NCI-H187 treated with DMSO at 0.1 percent for 48 hours (cell line): ENCODE data around the gene RNF144A.

Experiments
- DNase-seq: peaks from one replicate; lab custom pipeline; 2025; lab: John Stamatoyannopoulos, UW

RNF144A gene

DNA sequence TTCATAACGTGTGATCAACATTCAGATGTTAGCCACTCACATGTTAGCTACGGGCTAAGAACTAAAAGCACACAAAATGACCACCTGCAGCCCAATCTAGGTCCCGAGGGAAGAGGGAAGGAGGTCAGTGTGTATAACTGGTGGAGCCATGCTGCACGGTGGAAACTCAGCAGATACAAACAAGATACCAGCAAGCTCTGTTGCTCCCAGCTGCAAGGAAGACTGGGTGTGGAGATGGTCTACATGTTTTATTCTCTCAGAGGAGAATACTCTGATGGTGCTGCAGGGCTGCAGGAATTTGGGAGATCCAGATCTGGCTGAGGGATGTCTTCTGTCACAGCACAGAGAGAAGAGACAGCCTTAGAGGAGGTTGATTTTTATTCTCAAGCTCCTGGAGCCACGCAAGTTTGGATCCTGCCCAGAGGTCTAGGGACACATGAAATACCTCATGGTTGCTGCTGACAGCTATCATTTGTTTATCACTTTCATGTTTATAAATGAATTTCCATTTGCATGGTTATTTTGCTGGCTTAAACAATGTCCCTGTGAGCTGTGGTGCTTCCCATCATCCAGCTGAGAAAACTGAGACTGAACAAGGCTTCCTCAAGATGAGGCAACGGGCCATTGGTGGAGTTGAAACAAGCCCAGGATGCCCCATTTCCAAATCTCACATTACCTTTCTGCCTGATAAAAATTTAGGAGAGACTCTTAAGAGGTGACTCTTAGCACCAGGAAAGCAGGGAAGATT lies 30.9 kb downstream of the RNF144A start:
- DNase-seq, result no peak

DNA sequence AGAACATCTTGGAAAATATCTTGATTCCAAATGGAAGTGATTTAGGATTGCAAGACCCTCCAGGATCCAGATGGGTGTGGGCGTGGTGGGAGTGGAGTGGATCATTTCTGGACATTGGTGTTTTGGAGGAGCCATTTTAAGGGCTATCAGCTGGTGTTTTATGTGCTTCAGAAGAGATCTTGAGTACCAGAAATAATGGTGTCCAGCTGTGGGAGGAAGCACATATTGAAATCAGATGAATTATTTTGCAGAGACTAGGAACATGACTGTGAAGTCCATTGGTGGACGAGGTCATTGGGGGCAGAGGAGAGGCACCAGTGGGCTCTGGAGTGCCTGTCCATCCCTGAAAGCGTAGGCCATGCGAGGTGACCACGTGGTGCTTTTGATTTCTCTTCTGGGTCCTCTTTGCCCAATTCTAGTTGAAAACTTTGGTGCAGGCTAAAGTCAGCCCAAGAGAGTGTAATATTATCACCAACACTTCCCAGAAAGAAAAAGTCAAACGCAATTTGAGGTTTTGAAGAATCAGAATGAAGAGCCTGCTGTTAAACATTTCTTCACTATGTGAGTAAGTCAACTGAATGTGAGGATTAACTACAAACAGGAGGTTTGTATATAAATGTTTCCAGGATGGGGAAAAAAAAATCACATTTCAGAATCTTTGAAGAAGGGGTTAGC lies 31.6 kb downstream of the RNF144A start:
- no peak for DNase-seq

DNA sequence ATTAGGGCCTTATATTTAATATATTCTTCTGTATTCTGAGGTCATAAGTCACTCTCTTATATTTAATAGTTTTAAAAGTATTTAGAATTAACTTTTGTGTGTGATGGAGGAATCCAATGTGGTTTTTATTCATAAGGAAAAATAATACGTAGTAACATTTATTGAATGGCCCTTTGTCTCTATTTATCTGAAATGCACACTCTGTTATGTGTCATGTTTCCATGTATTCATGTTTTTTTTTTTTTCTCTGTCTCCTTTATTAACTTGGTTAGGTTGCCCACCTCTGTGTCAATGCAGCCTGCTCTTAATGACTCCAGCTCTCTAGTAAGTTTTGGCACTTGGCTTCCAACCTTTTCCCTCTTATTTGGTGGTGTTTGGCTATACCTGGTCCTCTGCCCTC lies 33.8 kb downstream of the RNF144A start:
- DNase-seq, result no peak

DNA sequence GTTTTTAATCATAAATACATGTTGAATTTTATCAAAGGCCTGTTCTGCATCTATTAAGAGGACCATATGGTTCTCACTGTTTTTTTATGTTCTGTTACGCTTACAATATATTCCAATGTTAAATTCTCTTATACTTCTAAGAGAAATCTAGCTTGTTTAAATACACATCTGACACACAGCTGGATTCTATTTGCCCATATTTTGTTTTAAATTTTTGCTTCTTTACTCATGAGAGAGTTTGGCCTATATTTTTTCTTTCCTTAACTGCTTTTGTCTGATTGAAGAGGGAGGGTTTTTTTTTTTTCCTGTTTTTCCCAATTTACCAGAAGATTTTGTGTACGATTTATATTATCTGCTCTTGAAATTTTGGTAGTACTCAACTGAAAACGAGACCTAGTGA lies 34.9 kb downstream of the RNF144A start:
- no peak for DNase-seq

DNA sequence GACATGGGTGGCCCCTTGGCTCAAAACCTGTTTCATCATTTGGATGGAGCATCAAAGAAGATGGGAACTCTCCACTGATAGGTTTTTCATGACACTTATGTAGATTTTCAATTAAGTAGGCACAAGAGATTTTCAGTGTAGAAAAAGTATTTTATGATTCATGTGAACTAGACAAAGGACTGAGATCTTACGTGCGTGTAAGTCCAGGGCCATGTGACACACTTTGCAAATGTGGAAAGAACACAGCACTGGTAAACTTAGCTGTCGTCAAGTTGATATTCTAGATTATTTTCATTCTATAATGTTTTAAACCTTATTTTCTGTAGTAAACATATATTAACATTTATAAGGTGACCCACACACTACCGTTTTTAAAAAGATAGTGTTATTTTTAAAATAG lies 37.4 kb downstream of the RNF144A start:
- DNase-seq, result no peak

DNA sequence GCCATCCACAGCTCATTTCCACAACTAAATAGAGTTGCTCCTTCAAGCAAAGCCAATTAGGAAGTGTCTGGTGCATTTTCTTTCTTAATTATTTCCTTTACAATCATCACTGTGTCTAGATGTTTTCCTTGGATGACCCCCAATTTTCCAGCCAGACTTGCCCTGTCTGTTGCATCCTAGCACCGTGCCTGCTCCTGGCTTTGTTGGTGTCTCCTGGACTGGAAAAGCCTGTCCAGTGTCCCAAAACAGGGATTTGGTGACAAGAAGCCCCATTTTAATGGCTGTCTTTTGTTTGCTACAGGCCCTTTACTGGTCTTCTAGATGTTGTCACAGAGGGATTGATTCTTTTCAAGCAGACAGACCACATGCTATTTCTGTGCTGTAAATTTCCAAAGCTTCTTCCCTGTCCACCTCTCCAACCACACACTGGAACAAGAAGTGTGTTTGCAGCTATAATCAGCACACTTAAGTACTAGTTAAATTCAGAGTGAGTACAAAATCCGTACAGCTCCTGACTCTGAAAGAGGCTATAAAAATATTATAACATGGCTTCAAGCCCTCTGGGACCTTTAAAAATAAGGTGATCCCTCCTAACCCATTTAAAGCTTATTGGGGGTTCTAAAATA lies 38.4 kb downstream of the RNF144A start:
- peak; percentile 83 for DNase-seq

DNA sequence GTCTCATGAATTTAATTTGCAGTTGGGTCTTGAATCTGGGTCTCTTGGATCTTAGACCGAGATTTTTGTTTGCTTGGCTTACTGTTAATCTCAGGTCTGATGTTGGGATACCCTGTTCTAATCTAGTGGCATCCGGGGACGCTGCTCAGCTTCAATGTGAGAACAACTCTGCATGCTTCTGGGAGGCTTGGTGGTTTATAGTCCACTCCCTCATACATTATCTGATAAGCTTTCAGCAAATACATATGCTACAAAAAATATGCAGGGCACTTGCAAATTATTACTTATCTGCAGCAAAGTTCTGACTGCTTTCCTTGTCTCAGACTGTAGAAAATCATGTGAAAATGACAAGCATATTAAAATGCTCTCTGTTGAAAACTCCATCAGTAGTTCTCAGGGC lies 39.4 kb downstream of the RNF144A start:
- DNase-seq, result no peak

DNA sequence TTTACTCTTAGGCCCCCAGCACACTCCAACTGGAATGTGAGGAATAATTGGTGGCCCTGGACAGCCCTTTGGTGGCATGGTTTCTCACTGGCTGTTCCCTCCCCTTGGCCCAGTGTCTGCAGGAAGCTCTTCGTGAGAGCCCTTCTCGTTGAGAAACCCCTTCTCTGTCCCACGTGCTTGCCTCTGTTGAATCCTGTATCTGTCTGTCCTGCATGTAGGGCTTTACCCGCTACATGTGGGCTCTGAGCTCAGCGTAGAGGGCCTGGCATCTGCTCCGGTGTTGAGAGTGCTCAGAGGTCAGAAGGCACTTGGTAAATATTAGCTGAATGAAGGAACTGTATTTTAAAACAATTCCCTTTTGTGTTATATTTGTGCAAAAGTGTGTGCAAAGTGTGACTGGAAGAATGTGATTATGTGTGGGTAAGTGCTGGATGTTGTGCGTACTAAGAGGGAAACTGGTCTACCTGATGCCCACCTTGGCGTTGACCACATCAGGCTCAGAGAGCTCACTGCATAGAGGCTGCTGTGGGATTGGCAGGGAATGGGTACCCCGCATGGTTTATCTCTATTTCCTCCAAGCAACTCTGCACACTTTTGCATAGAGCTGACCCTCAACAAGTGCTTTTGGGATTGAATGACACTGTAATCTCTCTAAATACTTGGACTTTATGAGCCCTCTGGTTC lies 40.0 kb downstream of the RNF144A start:
- no peak for DNase-seq

DNA sequence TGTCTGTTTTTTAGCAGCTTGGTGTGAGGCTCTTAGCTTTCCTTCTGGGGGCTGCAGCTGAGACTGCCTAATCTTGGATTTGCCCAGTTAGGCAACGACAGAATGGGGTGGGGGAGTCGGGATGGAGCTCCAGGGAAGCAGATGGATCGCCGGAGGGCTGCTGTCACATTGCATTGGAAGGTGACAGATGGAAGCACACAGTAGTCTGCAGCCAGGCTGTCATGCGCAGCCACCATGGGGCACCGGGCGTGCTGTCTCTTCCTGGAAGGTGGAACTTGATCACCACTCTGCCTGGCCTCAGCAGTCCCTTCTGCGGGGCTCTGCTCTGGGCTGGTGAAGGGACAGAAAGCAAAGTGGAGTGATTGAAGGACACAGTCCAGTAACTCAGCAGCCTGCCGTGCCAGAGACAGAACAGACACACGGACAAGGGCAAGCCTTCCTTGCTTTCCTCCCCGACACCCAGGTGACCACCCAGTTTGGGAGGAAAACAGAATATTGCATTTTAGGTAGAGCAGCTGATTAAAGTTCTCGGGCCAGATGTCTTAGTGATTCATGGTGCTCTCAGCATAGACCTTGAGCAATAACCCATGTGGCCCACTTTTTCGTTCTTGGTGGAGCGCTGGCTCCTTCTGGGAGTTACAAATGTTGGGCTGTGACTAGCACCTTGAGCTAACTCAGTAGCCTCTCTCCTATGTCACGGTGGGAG lies 40.9 kb downstream of the RNF144A start:
- no peak for DNase-seq

DNA sequence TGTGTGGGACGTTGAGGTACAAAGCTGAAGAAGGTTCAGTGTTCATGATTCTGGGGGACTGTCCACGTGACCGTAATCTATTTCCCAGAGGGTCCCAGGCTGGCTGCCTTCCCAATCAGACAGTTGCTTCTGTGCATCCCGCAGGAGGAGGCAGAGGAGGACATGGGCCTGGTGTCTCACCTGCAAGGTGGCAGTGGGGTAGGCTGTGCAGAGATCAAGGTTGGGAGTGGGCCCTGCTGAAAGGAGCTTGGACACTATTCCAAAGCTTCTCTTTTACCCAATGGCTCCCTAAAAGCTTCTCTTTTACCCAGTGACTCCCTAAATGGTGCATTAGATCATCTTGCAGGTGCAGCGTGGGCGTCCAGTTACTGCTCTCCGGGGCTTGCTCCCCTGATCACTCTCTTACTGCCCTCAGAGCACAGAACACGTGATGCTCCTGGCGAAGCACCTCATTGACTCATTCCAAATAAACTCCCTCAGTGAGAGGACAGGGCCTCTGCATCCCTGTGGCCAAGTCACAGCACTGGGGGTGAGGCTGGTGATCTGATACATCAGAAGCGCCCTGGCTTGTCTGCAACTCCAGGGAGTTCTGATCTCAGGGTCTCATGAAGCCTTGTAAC lies 41.5 kb downstream of the RNF144A start:
- no peak for DNase-seq

DNA sequence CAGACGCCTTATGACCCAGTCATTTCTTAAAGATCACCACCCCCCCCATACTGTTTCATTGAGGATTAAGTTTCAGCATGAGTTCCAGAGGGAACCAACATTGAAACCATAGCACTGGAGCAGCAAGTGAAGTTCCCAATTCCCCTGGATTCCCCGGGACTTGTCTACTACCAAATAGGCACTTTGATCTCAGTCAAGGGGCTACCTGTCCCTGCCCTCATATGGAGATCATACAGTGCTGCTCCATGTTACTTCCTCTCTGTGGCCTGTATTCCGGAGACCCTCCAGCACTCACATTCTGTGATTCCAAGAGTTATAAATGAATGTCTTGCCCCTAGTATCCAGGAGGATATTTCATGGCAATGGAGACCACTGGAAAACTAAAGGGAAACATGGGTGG lies 42.5 kb downstream of the RNF144A start:
- DNase-seq, result no peak

DNA sequence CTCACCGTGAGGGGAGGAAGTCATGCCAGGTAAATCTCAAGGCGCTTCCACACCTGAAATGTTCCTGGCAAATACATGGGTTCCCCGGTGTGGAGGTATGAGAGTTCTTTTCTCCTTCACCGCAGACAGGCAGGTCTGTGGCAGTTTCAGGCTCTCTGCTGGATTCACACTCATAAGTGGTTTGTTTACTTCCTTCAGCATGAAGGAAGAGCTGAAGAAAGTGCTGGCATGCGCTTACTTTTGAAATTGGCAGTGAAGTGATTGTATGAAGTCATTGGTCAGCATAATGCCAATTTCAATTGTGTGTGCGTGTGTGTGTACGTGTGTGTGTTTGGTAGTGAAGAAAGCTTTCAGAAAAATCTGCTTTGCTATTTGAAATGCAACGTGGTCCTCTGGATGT lies 43.4 kb downstream of the RNF144A start:
- no peak for DNase-seq

DNA sequence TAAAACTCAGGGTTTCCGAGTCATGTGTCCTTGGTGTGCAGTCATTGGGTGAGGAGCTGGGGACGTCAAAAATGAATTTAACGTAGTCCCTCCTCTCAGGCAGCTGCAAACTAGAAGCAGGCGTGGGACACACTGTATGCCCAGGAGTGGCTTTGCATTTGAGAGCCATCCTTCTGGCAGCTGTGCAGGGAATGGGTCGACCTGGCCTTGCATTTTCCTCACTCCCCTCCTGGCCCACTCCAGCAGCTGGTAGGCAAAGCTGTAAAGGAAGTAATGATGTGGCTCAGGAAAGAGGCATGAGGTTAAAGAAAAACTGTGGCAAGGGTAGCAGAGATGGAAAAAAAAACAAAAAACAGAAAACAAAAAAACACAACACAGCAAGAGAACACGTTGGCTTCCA lies 46.5 kb downstream of the RNF144A start:
- no peak for DNase-seq

DNA sequence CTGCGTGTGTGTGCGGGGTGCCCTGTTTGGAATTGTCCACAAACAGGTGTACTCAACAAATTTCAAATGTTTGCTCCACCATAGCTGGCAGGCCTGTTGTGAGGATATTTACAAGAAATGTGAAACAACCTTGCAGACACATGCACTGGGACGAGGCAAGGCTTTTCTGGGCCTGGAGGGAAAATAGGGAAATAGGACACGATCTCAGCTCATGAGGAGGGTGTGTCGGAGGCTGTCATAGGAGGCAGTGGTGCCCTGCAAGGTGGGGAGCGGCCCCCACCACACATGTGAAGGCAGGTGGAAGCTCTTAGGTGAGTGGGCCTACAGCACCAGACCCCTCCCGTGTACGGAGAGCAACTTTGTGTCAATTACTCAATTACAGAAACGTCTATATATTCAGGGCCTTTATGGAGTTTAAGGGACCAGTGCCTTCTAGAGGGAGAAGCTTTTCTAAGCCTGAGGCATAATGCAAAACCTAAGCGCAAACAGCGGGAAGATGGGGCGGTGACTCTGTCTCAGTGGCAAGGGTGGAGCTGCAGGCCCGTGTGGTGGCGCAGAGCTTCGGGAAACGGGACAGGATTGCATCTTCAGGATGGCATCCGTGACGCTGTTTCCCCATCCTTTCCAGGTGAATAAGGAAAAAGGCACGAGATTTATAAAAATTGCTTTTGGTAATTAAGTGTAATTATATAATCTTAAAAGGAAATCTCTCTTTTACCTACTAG lies 48.0 kb downstream of the RNF144A start:
- no peak for DNase-seq

DNA sequence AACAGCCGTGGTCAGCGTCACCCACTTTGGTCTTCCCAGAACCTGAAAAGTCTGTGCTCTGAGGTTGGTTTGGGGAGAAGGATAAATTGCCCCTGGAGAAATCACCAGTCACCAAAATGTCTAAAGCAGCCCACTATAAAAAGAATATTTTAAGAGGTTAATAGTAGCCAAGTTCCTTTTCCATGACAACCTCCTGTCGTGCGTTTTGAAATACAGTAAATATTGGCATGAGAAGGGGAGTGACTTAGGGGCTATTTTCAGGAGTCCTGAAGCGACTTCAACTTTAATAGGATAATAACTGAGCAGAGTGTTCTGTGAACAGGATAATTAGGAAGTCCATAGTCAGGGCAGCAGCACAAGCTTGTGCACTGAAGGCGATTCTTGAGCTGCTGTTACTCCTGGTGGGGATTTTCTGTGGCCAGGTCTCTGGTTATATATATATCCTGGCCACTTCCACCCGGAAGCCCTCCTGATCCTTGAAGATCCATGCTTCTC lies 49.3 kb downstream of the RNF144A start:
- DNase-seq, result no peak

DNA sequence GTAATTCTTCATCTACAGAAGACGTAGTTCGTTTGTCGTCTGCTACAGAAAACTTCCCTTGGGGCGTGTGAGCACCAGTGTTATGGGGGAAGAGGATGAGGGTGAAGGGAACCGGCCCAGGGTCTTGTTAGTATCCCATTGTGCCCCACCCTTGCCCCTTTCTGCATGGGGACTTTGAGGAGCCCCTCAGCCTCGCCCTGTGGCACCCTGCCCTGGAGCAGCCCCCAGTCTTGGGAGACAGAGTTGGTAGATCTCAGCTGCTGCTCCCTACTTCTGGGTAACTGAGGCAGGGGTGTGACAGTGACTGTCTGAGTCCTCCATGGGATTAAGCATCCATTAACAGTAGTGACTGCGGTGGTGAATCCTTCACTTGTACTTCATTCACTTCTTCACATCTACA lies 50.1 kb downstream of the RNF144A start:
- DNase-seq, result no peak

DNA sequence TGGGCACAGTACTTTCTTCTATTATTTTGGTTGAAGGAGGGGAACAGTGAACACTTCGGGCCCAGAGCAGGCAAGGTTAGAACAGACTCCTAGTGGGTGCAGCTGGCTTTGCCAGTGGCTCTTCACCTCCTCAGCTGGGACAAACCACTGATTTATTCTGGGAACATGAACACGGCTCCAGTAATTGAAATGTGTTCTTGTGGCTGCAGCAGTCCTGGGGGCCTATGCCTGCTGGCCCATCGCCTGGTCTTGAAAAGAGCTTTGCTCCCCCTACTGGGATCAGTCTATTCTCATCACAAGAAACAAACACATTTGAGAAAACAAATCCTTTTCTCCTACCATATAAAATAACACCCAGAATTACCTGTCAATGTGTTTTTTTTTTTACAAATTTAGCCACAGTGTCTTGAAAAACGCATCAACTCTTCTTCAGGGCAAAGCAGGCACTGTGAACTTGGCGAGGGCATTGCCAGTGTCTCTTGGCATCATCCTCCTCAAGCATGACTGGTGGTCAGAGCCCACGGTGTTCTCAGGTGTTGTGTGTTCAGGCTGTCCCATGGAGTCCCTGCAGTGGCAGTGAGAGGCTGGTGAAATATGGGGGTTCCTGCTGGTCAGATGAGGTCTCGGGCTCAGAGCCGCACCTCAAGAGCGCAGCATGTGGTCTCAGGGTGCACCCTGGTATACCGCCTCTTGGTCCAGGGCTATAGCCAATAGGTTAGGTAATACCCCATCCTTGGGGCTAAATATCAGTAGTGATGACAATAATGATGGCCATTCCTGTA lies 51.3 kb downstream of the RNF144A start:
- DNase-seq, result no peak

DNA sequence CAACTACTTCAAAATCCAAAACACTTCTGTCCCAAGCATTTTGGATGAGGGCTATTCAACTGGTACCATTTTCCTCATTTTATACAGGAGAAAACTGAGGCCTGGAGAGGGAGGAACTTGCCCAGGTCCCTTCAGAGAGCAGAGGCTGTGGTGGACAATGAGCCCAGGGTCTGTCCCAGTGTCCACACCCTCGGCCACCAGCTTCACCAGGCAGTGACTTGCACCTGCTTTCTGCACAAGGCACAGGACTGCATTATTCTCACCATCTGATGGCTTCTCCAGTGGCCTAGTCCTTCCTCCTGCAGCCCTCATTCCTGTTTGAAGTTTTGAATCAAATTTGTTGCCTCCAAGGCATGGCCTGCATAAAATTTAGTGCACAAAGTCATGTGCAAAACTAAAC lies 53.3 kb downstream of the RNF144A start:
- no peak for DNase-seq

DNA sequence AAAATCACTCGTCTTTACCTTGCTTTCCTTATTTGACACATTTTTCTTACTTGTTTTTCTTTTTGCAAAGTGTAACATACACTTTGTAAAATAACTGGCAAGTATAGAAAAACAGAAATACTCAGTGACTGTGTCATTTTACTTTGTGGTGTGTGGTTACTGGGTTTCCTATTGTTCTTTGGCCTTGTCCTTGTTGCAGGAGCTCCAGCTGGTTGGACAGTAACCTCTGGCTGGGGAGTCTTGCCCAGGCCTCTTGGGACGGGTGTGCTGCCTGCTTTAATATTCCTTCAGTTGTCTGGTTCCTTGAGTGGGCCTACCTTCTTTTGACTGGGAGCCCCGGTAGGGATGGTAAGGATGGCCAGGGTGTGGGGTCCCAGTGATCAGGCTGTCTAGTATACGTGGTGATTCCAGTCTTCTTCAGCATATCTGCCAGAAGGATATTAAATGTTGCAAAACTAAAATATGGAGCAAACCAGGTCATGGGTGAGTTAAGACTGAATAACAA lies 53.8 kb downstream of the RNF144A start:
- DNase-seq, result no peak

DNA sequence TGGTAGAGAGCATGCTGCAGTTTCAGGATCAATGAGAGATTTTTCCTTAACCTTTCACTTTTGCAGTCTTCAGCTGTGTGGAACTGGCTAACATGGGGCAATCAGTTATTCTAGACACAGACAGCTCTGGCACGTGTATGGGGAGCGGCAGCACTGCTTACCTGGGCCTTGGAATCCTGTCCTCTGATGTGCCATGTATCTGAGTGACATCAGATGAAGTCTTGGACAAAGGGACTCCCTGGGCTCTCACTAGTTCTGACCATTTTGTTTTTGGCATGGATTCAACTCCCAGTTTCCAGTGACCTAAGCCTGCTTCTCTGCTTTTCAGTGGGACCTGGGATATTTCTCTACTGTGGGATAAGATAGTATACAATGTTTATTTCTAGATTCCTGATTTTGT lies 54.3 kb downstream of the RNF144A start:
- no peak for DNase-seq
